Panc1 (cell line): ENCODE measurements around the gene SOCS1. TPM values are rescaled to one million over a fixed set of nuclear protein-coding genes. Genes with fewer than 3 reads are reported as not detected.

Experiments used
- ATAC-seq: fragments of 200-7000 bp; cut with Tn5 transposase; 2 replicates; pipeline ENCODE4 v1.9.1; 2020; ENCODE audit warnings: mild to moderate bottlenecking, moderate library complexity
- BruUV-seq: library from RNA; stranded (reverse); fragments of 400-500 nt; replicated peaks from 2 replicates; lab custom pipeline; 2021; lab: Mats Ljungman, UMichigan
- CTCF ChIA-PET: fragments of 300-600 bp; sonication (Branson Sonifier 250); formaldehyde crosslinking; loops from one replicate; lab custom pipeline; 2022; ENCODE audit warnings: antibody characterized with exemption; lab: Charles Lee
- POLR2A ChIA-PET: fragments of 300-600 bp; sonication (Branson Sonifier 250); formaldehyde crosslinking; loops from one replicate; lab custom pipeline; 2022; ENCODE audit warnings: antibody characterized with exemption; lab: Charles Lee
- DNase-seq: peaks from one replicate; pipeline ENCODE4 v3.0.0-alpha.2; 2010; ENCODE audit warnings: low read depth, low spot score
- H3K27ac ChIP-seq: 2 replicates; pipeline ENCODE4 v1.5.1; 2011; ENCODE audit warnings: mild to moderate bottlenecking, low read length, inconsistent platforms
- H3K27me3 ChIP-seq: fragments of 200-500 bp; sonication (Bioruptor generic); 2 replicates; pipeline ENCODE4 v1.6.0; 2014; ENCODE audit warnings: low read length, inconsistent platforms; ENCODE audit not compliant: control insufficient read depth, insufficient read depth
- H3K36me3 ChIP-seq: fragments of 200-500 bp; sonication (Bioruptor generic); 2 replicates; pipeline ENCODE4 v1.5.1; 2014; ENCODE audit warnings: inconsistent platforms, mild to moderate bottlenecking, low read length, moderate library complexity; ENCODE audit not compliant: control insufficient read depth, insufficient read depth
- H3K4me1 ChIP-seq: 2 replicates; pipeline ENCODE4 v1.5.1; 2011; ENCODE audit warnings: inconsistent platforms, mild to moderate bottlenecking, low read length, moderate library complexity; ENCODE audit not compliant: control insufficient read depth, insufficient read depth
- H3K4me3 ChIP-seq, 2 experiments: 2 replicates each; pipeline ENCODE4 v1.5.1; 2011 to 2012; ENCODE audit warnings: low read depth in 2 of 2, low read length in 2 of 2, mild to moderate bottlenecking in 2 of 2, inconsistent platforms in 1 of 2, moderate library complexity in 1 of 2
- H3K9me3 ChIP-seq: fragments of 200-500 bp; sonication (Bioruptor generic); 2 replicates; pipeline ENCODE4 v1.5.1; 2014; ENCODE audit warnings: low read depth, mild to moderate bottlenecking, inconsistent platforms, low read length, moderate library complexity; ENCODE audit not compliant: control insufficient read depth, insufficient read depth
- POLR2AphosphoS5 ChIP-seq: IDR thresholded peaks from 2 replicates; pipeline ENCODE4 v1.6.1; 2012; ENCODE audit warnings: mild to moderate bottlenecking, low read depth, low read length, moderate library complexity
- SIN3A ChIP-seq: IDR thresholded peaks from 2 replicates; pipeline ENCODE4 v1.6.1; 2012; ENCODE audit warnings: low read depth, mild to moderate bottlenecking, low read length, moderate library complexity, borderline replicate concordance; ENCODE audit not compliant: insufficient read depth
- TCF7L2 ChIP-seq: IDR thresholded peaks from 2 replicates; pipeline ENCODE4 v1.6.1; 2011; ENCODE audit warnings: mild to moderate bottlenecking, low read depth, low read length, inconsistent platforms
- in situ Hi-C: cut with HindIII; loops from 2 replicates; pipeline ENCODE4 v1.10.0; 2016; ENCODE audit warnings: low sequenced_read_pairs, low pct_unique_long_range_greater_than_20kb
- intact Hi-C: fragments of 100-400 bp; cut with micrococcal nuclease; formaldehyde crosslinking; loops from one replicate; pipeline ENCODE4 v1.10.0; 2022; ENCODE audit not compliant: unreplicated experiment
- total RNA-seq: library from RNA; stranded (reverse); gene quantifications from one replicate; pipeline ENCODE4 v1.2.1, GENCODE V29; 2021; ENCODE audit not compliant: unreplicated experiment
- TF ChIP-seq, protein P1 (sequence below): fragments of 450-650 bp; IDR thresholded peaks from 2 replicates; pipeline ENCODE4 v1.5.1; 2017; ENCODE audit warnings: mild to moderate bottlenecking
- TF ChIP-seq, protein P2 (sequence below), 2 experiments: IDR thresholded peaks; 2 replicates each; pipeline ENCODE4 v1.6.1; 2011 to 2012; ENCODE audit warnings: low read depth in 2 of 2, control low read depth in 1 of 2, low read length in 1 of 2, mild to moderate bottlenecking in 1 of 2, moderate library complexity in 1 of 2; ENCODE audit not compliant: insufficient read depth in 1 of 2

SOCS1 gene
- total RNA-seq, 1 experiment from 2014 or later, result 4.8 TPM

DNA sequence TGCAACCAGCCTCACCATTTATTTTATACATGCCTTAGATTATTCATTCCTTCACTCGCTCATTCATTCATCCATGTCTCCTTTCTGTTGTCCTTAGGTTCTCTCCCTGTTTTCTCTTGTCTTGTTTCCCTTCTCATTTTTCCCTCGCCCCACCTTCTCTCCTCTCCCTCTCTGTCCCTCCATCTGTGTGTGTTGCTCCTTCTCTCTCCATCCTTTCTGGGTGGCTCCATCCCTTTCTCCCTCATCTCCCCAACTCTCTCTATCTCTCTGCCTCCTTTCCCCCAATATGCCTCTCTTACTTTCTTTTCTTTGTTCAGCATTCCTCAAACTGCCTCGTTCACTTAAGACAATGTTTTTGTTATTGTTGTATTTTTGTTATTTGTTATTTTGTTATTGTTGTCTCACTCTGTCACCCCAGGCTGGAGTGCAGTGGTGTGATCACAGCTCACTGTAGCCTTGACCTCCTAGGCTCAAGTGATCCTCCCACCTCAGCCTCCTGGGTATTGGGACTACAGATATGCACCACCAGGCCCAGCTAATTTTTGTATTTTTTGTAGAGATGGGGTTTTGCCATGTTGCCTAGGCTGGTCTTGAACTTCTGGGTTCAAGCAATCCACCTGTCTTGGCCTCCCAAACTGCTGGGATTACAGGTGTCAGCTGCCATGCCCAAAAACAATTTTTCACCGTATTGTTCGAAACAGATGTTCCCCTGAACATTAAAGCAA lies 14.4 kb downstream of the SOCS1 start:
- ATAC-seq, result no peak
- POLR2A ChIA-PET, result no interaction called here
- CTCF ChIA-PET, result no interaction called here

DNA sequence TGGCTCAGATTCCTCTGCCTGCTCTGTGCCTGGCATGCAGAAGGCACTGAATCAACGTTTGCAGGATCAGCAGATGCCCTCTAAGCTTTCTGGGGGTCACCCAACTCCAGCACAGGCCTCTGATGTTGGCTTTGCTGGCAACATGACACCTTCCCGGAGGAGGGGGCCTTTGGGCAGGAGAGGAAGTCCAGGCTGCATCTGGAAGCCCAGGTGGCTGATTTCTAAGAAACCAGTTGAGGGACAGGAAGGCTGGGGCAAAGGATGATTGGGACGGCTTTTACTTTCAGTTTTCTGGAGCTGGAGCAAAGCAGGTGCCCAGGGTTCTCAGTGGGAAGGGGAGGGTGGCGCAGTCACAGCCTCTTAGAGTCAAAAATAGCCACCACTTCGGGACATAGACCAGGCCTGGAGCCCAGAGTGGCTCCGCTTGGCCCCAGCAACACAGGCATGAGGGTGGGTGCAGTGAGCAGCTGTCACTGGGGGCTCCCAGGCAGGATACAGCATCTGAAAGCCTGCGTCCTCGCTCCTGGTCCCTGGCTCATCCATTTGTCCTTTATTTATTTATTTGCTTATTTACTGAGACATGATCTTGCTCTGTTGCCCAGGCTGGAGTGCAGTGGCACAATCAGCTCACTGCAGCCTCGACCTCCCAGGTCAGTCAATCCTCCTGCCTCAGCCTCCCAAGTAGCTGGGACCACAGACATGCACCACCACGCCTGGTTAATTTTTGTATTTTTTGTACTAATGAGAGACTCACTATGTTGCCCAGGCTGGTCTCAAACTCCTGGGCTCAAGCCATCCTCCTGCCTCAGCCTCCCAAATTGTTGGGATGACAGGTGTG lies 15.1 kb downstream of the SOCS1 start:
- H3K36me3 ChIP-seq, result no peaks in the 10 kb centered on the region
- intact Hi-C loops (no loop called here), in situ Hi-C loops (no loop called here)
- no peak for DNase-seq
- no TSS peak for BruUV-seq
- ChIA-PET CTCF (no interaction called here), POLR2A (no interaction called here)
- H3K4me1 ChIP-seq, result no peaks in the 10 kb centered on the region
- no peaks in the 10 kb centered on the region for H3K9me3 ChIP-seq
- H3K27ac ChIP-seq, result no peak overlapping the region
- ATAC-seq, result no peak; the same call in 1 of the 2 replicates
- no peak overlapping the region for H3K4me3 ChIP-seq
- no peaks in the 10 kb centered on the region for H3K27me3 ChIP-seq
- TF ChIP-seq SIN3A, result no peak
- no peak for TF ChIP-seq POLR2AphosphoS5
- TF ChIP-seq, protein P1, sequence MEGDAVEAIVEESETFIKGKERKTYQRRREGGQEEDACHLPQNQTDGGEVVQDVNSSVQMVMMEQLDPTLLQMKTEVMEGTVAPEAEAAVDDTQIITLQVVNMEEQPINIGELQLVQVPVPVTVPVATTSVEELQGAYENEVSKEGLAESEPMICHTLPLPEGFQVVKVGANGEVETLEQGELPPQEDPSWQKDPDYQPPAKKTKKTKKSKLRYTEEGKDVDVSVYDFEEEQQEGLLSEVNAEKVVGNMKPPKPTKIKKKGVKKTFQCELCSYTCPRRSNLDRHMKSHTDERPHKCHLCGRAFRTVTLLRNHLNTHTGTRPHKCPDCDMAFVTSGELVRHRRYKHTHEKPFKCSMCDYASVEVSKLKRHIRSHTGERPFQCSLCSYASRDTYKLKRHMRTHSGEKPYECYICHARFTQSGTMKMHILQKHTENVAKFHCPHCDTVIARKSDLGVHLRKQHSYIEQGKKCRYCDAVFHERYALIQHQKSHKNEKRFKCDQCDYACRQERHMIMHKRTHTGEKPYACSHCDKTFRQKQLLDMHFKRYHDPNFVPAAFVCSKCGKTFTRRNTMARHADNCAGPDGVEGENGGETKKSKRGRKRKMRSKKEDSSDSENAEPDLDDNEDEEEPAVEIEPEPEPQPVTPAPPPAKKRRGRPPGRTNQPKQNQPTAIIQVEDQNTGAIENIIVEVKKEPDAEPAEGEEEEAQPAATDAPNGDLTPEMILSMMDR, result no peak
- TF ChIP-seq, protein P2, sequence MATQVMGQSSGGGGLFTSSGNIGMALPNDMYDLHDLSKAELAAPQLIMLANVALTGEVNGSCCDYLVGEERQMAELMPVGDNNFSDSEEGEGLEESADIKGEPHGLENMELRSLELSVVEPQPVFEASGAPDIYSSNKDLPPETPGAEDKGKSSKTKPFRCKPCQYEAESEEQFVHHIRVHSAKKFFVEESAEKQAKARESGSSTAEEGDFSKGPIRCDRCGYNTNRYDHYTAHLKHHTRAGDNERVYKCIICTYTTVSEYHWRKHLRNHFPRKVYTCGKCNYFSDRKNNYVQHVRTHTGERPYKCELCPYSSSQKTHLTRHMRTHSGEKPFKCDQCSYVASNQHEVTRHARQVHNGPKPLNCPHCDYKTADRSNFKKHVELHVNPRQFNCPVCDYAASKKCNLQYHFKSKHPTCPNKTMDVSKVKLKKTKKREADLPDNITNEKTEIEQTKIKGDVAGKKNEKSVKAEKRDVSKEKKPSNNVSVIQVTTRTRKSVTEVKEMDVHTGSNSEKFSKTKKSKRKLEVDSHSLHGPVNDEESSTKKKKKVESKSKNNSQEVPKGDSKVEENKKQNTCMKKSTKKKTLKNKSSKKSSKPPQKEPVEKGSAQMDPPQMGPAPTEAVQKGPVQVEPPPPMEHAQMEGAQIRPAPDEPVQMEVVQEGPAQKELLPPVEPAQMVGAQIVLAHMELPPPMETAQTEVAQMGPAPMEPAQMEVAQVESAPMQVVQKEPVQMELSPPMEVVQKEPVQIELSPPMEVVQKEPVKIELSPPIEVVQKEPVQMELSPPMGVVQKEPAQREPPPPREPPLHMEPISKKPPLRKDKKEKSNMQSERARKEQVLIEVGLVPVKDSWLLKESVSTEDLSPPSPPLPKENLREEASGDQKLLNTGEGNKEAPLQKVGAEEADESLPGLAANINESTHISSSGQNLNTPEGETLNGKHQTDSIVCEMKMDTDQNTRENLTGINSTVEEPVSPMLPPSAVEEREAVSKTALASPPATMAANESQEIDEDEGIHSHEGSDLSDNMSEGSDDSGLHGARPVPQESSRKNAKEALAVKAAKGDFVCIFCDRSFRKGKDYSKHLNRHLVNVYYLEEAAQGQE (IDR thresholded peaks at IDR 0.05; ENCODE audit: insufficient read depth in 1 of 2, low read depth in 2 of 2, low read length in 1 of 2), result no peak
- no peak for TF ChIP-seq TCF7L2

More for the DNA sequence above, 14.4 kb downstream of the SOCS1 start:
- intact Hi-C loops (no loop called here), in situ Hi-C loops (no loop called here)
- Histone ChIP-seq H3K36me3 (no peaks in the 10 kb centered on the region), H3K27me3 (no peaks in the 10 kb centered on the region), H3K4me3 (no peak overlapping the region), H3K4me1 (no peaks in the 10 kb centered on the region), H3K27ac (no peak overlapping the region), H3K9me3 (no peaks in the 10 kb centered on the region)
- no peak for DNase-seq
- TF ChIP-seq, protein P1, result no peak
- no TSS peak for BruUV-seq
